Ishikawa (cell line): ENCODE measurements around the gene HOXC10.

Experiments used
- CEBPB ChIP-seq: IDR thresholded peaks from 2 replicates; pipeline ENCODE4 v1.6.1; 2012
- CREB1 ChIP-seq: IDR thresholded peaks from 2 replicates; pipeline ENCODE4 v1.6.1; 2012; ENCODE audit warnings: low read depth
- EGR1 ChIP-seq: IDR thresholded peaks from 2 replicates; pipeline ENCODE4 v1.6.1; 2012
- EP300 ChIP-seq: IDR thresholded peaks from 2 replicates; pipeline ENCODE4 v1.6.1; 2012; ENCODE audit warnings: borderline replicate concordance
- FOXM1 ChIP-seq: IDR thresholded peaks from 2 replicates; pipeline ENCODE4 v1.6.1; 2012; ENCODE audit warnings: low read depth, borderline replicate concordance
- MAX ChIP-seq: IDR thresholded peaks from 2 replicates; pipeline ENCODE4 v1.6.1; 2012
- NFIC ChIP-seq: IDR thresholded peaks from 2 replicates; pipeline ENCODE4 v1.6.1; 2012
- RAD21 ChIP-seq: IDR thresholded peaks from 2 replicates; pipeline ENCODE4 v1.6.1; 2012; ENCODE audit warnings: low read depth
- TAF1 ChIP-seq: IDR thresholded peaks from 2 replicates; pipeline ENCODE4 v1.6.1; 2012; ENCODE audit warnings: low read depth, mild to moderate bottlenecking
- TCF12 ChIP-seq: IDR thresholded peaks from 2 replicates; pipeline ENCODE4 v1.6.1; 2012; ENCODE audit warnings: low read depth
- TEAD4 ChIP-seq: IDR thresholded peaks from 2 replicates; pipeline ENCODE4 v1.6.1; 2012
- USF1 ChIP-seq: IDR thresholded peaks from 2 replicates; pipeline ENCODE4 v1.6.1; 2012
- YY1 ChIP-seq: IDR thresholded peaks from 2 replicates; pipeline ENCODE4 v1.6.1; 2012; ENCODE audit warnings: low read depth
- ZBTB7A ChIP-seq: IDR thresholded peaks from 2 replicates; pipeline ENCODE4 v1.6.1; 2012; ENCODE audit warnings: low read depth
- TF ChIP-seq, protein P1 (sequence below): IDR thresholded peaks from 2 replicates; pipeline ENCODE4 v1.6.1; 2012; ENCODE audit warnings: low read depth, mild to moderate bottlenecking

The HOXC10 gene

DNA sequence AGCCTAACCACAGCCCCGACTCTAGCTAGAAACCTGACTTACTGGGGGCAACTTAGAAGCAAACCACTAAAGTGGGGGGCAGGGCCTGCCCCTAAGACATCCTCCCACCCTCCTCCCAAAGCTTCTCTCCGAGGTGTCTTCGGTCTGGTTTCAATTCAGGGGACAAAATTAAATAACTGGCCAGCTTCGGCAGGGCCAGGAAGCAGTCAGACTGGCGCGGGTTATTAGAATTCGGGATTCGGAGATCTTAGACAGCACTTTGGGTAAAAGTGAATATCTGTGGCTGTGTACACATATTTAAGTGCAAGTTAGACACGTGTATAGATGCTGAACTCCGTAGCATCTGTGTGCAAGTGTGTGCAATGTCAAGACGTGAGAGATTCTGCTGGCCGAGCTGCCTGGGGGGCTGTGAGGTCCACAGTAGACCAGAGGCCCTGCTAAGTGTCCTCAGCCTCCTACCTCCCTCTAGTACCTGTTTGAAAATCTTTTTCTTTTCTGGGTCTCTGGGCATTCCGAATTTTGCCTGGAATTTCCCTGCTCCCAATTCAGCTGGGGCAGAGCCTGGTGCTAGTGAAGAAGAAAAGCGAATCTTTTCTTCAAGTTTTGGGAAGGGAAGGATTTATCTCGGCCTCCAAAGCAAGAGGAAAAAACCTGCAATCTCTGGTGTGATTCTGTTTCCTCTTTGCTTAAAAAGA is 4.0 kb upstream of the HOXC10 start:
- TF ChIP-seq YY1 (no peak), CREB1 (no peak), TCF12 (no peak)

DNA sequence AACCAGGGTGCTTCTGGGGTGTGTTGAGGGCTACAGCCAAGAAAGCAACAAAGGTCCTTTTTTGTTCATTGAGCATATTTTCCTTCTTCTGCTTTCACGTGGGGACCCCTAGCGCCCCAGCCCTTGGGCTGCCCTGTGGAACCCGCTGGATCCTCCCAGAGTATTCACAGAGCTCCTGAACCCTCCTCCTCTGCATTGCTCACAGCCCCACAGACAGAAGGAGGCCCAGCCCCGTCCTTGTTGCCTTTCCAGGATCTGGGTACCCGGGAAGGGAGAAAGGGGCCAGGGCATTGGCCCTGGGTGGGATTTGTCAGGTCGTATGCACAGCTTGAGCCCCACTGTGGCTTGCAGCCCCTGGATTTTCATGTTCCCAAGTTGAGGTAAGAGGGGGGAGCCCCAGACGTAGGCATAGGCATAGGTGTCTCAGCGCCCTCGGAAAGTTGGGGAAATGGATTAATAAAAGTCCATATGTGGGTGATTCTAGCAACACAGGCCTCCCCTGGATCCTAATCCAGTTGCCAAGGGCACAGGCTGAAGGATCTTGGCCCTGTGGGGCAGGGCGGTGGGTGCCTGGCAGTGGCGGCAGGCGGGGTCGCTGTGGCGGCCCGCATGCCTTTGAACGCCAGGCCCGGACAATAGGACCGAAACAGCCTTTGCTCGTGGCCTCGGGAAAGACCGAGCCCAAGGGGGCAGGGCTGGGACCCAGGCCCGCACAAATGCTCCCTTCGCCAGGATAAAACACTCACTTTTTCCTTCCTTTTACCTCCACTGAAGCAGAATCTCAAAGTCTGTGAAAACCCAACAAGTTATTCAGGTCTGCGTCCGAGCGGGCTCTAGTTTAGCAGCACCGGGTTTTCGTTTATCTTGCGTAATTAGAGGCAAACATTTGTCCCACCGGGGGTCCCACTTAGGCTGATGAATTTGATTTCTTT is 3.0 kb upstream of the HOXC10 start:
- TF ChIP-seq TCF12 (no peak), MAX (no peak), FOXM1 (no peak), ZBTB7A (no peak), CREB1 (no peak), TEAD4 (no peak), TAF1 (no peak), RAD21 (no peak), YY1 (no peak), USF1 (no peak), CEBPB (no peak), NFIC (no peak), EGR1 (no peak), EP300 (no peak)
- TF ChIP-seq, protein P1, sequence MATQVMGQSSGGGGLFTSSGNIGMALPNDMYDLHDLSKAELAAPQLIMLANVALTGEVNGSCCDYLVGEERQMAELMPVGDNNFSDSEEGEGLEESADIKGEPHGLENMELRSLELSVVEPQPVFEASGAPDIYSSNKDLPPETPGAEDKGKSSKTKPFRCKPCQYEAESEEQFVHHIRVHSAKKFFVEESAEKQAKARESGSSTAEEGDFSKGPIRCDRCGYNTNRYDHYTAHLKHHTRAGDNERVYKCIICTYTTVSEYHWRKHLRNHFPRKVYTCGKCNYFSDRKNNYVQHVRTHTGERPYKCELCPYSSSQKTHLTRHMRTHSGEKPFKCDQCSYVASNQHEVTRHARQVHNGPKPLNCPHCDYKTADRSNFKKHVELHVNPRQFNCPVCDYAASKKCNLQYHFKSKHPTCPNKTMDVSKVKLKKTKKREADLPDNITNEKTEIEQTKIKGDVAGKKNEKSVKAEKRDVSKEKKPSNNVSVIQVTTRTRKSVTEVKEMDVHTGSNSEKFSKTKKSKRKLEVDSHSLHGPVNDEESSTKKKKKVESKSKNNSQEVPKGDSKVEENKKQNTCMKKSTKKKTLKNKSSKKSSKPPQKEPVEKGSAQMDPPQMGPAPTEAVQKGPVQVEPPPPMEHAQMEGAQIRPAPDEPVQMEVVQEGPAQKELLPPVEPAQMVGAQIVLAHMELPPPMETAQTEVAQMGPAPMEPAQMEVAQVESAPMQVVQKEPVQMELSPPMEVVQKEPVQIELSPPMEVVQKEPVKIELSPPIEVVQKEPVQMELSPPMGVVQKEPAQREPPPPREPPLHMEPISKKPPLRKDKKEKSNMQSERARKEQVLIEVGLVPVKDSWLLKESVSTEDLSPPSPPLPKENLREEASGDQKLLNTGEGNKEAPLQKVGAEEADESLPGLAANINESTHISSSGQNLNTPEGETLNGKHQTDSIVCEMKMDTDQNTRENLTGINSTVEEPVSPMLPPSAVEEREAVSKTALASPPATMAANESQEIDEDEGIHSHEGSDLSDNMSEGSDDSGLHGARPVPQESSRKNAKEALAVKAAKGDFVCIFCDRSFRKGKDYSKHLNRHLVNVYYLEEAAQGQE, result no peak

- TF ChIP-seq FOXM1, result no peak
- TF ChIP-seq CEBPB, result no peak
- TF ChIP-seq, protein P1, result no peak
- no peak for TF ChIP-seq TAF1
- TF ChIP-seq CREB1, result no peak
- no peak for TF ChIP-seq TCF12
- TF ChIP-seq NFIC, result no peak
- no peak for TF ChIP-seq YY1
- no peak for TF ChIP-seq USF1
- no peak for TF ChIP-seq MAX
- TF ChIP-seq EGR1, result no peak
- no peak for TF ChIP-seq EP300
- no peak for TF ChIP-seq TEAD4
- TF ChIP-seq RAD21, result no peak
- no peak for TF ChIP-seq ZBTB7A
These were observed 2.0 kb upstream of the HOXC10 start for GRCh38 chr12:53982648-53983567.

DNA sequence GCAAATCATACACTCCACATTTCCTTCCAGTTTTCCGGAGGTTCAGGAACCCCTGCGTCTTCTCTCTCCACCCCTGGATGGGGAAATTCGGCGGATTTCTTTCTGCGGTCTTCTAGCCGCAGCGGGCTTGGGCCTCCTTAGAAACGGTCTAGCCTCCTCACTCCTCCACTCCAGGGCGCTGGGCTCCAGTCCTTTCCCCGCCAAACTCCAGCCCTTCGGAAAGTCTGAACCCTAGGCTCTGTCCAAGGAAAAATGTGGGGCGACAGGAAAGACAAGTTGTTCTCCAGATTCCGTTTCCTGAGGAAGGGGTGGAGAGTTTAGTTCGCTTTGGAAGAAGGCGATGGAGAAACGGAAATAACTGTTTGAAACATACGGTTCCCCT is 1.4 kb upstream of the HOXC10 start:
- no peak for TF ChIP-seq TAF1
- no peak for TF ChIP-seq TEAD4
- no peak for TF ChIP-seq FOXM1
- TF ChIP-seq MAX, result no peak
- no peak for TF ChIP-seq EGR1
- TF ChIP-seq, protein P1, result no peak
- no peak for TF ChIP-seq USF1
- TF ChIP-seq YY1, result no peak
- TF ChIP-seq RAD21, result no peak
- TF ChIP-seq TCF12, result no peak
- TF ChIP-seq ZBTB7A, result no peak
- TF ChIP-seq EP300, result no peak
